Activated CD4-positive, CD25-positive, alpha-beta regulatory T cell (primary cell): ENCODE measurements around the gene PIGU.

ENCODE experiments used
- DNase-seq, 4 experiments: peaks; one replicate each; lab custom pipeline; 2025; lab: John Stamatoyannopoulos, UW

The PIGU gene

GRCh38 chr20:34557936-34558319 is 119.0 kb downstream of the PIGU start:
- no peak for DNase-seq

- DNase-seq, result no peak
Measured at GRCh38 chr20:34553366-34553867, 123.5 kb downstream of the PIGU start.

- DNase-seq, result no peak
Measured at GRCh38 chr20:34552569-34552968, 124.3 kb downstream of the PIGU start.

GRCh38 chr20:34549929-34550305 is 127.0 kb downstream of the PIGU start:
- DNase-seq, result no peak

GRCh38 chr20:34549291-34549928 is 127.5 kb downstream of the PIGU start:
- DNase-seq, result no peak

GRCh38 chr20:34547844-34548613 is 128.9 kb downstream of the PIGU start:
- DNase-seq, result no peak

- no peak for DNase-seq
Measured at GRCh38 chr20:34546751-34547181, 130.1 kb downstream of the PIGU start.

GRCh38 chr20:34544109-34544796 is 132.6 kb downstream of the PIGU start:
- DNase-seq, result peak in 2 of 4 experiments; percentile 16 to 39

- no peak for DNase-seq
Measured at GRCh38 chr20:34543463-34544056, 133.3 kb downstream of the PIGU start.

GRCh38 chr20:34542439-34542838 is 134.5 kb downstream of the PIGU start:
- no peak for DNase-seq

GRCh38 chr20:34541917-34542316 is 135.0 kb downstream of the PIGU start:
- DNase-seq, result no peak

GRCh38 chr20:34541264-34541901 is 135.5 kb downstream of the PIGU start:
- DNase-seq, result no peak

- no peak for DNase-seq
Measured at GRCh38 chr20:34540596-34541263, 136.2 kb downstream of the PIGU start.

GRCh38 chr20:34539756-34540155 is 137.1 kb downstream of the PIGU start:
- DNase-seq, result no peak

GRCh38 chr20:34538671-34539123 is 138.2 kb downstream of the PIGU start:
- DNase-seq, result peak in 3 of 4 experiments; percentile 22 to 35 (median 27)

- DNase-seq, result no peak
Measured at GRCh38 chr20:34537651-34538050, 139.2 kb downstream of the PIGU start.

GRCh38 chr20:34536798-34537394 is 140.0 kb downstream of the PIGU start:
- peak in 3 of 4 experiments; percentile 11 to 18 (median 14) for DNase-seq

GRCh38 chr20:34535857-34536256 is 141.0 kb downstream of the PIGU start:
- DNase-seq, result no peak

- DNase-seq, result no peak
Measured at GRCh38 chr20:34535301-34535840, 141.5 kb downstream of the PIGU start.

- no peak for DNase-seq
Measured at GRCh38 chr20:34534391-34535165, 142.3 kb downstream of the PIGU start.
